HG02588 (cell line): ENCODE results near the gene NEDD1.

ENCODE experiments used
- ATAC-seq: cut with Tn5 transposase; IDR thresholded peaks from one replicate; pipeline ENCODE4 v1.9.1; 2021; ENCODE audit warnings: mild to moderate bottlenecking, moderate library complexity; ENCODE audit not compliant: unreplicated experiment

Gene NEDD1

DNA sequence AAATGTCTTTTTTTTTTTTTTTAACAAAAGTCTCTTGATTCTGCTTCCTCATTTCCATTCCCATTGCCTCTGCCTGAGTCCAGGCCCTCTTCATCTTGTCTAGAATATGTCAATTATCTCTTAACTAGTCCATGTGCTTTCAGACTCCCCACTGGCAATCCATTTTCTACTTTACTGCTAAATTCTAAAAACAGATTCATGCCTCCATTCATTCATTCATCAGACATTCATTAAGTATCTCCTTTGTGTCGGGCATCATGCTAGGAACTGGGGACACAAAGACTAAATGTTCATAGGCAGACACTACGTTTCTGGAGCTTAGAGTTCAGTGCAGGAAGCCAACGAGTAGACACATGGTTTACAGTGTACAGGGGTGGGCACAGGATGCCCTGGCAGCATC, 9.6 kb upstream of the NEDD1 start:
- no peak for ATAC-seq

GRCh38 chr12:96901175-96901574, 5.9 kb upstream of the NEDD1 start:
- ATAC-seq, result no peak

GRCh38 chr12:96902076-96902475, 5.0 kb upstream of the NEDD1 start:
- ATAC-seq, result no peak

- no peak for ATAC-seq
These were observed 584 bp upstream of the NEDD1 start for GRCh38 chr12:96906498-96906848.

- peak; percentile 28 for ATAC-seq
These were observed 790 bp downstream of the NEDD1 start for GRCh38 chr12:96907671-96908422.

- no peak for ATAC-seq
These were observed 1.3 kb downstream of the NEDD1 start for GRCh38 chr12:96908423-96908675.

DNA sequence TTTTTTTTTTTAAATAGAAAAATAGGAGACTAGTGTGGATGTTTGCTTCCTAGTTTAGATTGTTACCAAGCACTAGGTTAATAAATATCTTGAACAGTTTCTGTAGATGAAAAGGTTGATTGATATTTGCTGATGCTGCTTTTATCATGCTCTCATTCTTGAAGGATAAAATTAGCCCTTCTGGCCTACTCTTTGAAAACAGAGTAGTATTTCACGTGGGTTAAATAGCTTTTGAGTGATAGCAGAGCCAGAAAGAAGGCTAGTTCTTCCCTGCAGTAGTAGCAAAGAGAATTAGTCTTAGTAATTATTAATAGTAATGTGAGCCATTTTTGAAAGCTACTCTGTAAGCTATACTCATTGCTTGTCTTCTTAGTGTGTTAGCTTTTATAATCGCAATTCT, 5.2 kb downstream of the NEDD1 start:
- ATAC-seq, result no peak

DNA sequence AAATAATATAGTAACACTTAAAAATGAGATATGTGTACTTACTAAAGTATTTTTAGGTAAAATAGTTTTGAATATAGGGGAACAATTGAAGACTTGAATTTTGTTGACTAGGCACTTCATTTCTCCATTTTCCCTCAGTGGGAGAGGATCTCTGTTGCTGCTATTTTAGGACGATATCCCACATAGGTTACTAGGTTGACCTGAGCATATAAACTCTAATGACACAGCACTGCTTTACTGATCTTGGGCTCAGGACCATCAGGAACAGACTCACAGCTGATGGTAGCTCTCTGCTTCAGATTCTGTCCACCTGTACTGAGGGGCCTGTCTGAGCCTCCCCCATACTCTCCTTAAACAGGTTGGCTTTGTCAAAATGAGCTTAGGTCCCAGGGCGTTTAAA, 5.9 kb downstream of the NEDD1 start:
- no peak for ATAC-seq

GRCh38 chr12:96919510-96920210, 12.6 kb downstream of the NEDD1 start:
- no peak for ATAC-seq

DNA sequence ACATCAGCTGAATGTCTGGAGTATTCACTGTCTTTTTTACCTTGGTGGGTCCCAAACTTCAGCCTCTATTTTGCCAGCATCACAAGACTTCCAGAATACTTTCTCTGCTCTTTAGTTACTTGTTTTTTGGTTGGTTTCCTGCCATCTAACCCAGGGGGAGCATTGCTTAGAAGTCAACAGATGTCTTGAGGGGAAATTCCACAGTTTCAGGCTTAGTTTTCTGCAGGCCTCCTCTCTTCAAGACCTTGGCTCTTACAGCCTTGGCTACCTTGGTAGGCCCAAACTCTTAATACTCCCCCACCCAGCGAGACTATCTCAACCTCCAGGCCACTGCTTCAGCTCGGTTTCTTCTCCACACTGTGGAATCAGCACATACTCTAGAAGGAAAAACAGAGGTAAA, 41.7 kb downstream of the NEDD1 start:
- peak; percentile 90 for ATAC-seq

DNA sequence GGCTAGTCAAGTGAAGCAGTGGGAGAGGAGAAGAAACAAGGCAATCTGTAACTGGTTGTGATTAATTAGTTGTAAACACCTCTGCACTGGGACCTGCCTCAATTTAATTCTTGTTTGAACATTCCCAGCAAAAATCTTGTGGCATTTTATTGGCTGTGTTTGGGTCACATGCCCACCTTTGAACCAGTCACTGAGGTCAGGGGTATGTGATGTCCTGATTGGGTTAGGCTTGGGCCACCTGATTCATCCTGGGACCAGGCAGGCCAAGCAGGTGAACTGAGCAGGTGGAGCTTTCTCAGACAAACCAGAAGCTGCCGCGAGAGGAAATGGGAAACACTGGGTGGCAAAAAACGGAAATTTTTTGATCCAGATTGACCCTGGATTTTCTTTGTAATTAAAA, 72.5 kb downstream of the NEDD1 start:
- no peak for ATAC-seq

GRCh38 chr12:96980991-96981414, 73.9 kb downstream of the NEDD1 start:
- no peak for ATAC-seq

DNA sequence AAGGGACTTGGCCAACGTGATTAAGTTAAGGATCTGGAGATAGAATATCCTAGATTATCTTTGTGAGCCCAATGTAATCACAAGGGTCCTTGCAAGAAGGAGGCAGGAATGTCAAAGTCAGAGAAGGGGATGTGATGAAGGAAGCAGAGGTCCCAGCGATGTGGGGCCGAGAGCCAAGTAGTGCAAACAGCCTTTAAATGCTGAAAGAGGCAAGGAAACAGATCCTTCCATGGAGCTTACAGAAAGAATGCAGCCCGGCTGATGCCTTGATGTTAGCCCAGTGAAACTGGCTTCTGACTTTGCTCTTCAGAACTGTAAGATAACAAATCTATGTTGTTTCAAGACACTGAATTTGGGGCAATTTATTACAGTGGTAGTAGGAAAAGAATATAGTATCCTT, 74.9 kb downstream of the NEDD1 start:
- no peak for ATAC-seq

DNA sequence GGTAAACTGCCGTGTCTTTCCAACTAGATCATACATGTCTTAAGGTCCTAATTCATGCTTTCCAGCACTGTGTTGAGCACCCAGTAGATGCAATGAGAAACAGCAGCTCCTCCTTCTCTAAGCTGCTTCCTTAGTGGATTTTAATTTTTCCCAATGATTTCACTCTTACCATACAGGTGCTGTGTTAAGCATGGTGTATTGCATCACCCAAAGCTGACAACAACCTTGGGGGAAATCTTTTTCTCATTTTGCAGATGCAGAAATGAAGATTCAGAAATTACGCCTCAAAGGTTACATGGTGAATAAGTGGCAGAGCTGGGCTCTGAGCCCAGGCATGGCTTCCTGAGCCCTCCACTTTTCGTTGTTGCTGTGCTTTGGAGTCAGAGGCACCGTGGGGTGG, 75.6 kb downstream of the NEDD1 start:
- ATAC-seq, result no peak

GRCh38 chr12:96985515-96986362, 78.7 kb downstream of the NEDD1 start:
- peak; percentile 91 for ATAC-seq

DNA sequence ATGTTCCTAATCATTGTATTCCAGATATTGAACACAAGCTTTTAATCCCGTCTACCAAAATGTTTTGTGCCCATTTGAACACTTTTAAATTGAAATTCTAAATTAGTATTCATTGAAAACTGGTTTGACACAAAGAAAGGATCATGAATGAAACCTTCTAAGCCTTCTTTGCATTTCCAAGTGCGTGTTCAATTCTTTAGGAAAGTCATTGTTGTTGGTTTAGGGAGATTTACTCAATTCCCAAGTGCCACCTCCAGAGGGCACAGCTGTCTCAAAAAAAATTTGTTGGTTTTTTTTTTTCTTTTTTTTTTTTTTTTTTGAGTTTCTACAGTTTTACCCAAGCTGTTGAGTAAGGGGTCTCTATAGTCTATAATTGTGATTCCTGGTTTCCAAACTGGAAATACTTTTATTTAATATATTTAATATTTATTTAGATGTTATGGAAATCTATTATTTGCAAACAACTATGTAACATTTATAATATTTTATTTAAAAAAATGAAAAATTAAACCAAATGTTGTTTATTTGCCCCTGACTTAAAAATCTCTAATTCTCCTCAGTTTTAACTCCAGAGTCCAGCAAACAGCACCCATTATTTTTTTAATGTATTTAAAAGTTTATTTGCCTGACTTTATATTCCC, 79.9 kb downstream of the NEDD1 start:
- no peak for ATAC-seq

- no peak for ATAC-seq
These were observed 81.9 kb downstream of the NEDD1 start for GRCh38 chr12:96988919-96989318.

- ATAC-seq, result no peak
These were observed 82.9 kb downstream of the NEDD1 start for GRCh38 chr12:96989916-96990315.

GRCh38 chr12:96994900-96995299, 87.8 kb downstream of the NEDD1 start:
- no peak for ATAC-seq

DNA sequence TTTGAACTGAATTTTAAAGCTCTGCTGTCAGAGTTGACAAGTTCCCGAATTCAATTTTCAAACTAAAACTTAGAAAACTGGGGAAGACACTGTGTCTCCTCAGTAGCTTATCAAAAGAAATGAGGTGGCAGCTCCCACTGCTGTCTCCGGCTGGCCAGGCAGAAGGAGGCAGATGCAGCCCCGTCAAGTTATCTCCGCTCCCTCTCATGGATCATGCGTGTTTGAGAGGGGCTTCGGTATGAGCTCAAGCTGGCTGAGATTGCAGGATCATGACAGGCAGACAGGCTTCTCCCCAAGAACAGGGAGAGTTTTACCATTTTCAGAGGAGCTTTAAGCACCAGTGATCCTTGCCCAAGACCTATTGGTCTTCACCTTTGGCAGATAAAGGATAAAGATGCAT, 88.8 kb downstream of the NEDD1 start:
- no peak for ATAC-seq

- ATAC-seq, result no peak
These were observed 90.9 kb downstream of the NEDD1 start for GRCh38 chr12:96997797-96998484.
